AG04450 (cell line): ENCODE data around the gene CRYGN. TPM values are rescaled to one million over a fixed set of nuclear protein-coding genes. Genes with fewer than 3 reads are reported as not detected.

Experiments used
- CTCF ChIA-PET: fragments of 300-600, 350-600 bp; formaldehyde crosslinking; extraction: SDS; loops from one replicate; lab custom pipeline; 2022; ENCODE audit warnings: antibody characterized with exemption, inconsistent platforms; lab: Charles Lee
- POLR2A ChIA-PET: fragments of 350-600 bp; formaldehyde crosslinking; extraction: SDS; loops from one replicate; lab custom pipeline; 2021; ENCODE audit warnings: antibody characterized with exemption, inconsistent platforms; lab: Yijun Ruan, JAX
- DNase-seq: peaks from one replicate; pipeline ENCODE4 v3.0.0-alpha.2; 2011; ENCODE audit warnings: low read depth, low spot score
- H3K27ac ChIP-seq: one replicate; pipeline ENCODE4 v1.5.1; 2012; ENCODE audit warnings: low read depth, low read length, control low read depth
- H3K27me3 ChIP-seq: one replicate; pipeline ENCODE4 v1.6.0; 2012; ENCODE audit warnings: low read length; ENCODE audit not compliant: control insufficient read depth, insufficient read depth
- H3K4me3 ChIP-seq: 2 replicates; pipeline ENCODE4 v1.5.1; 2011; ENCODE audit warnings: mild to moderate bottlenecking, low read depth, low read length, control low read depth
- H3K9me3 ChIP-seq: 2 replicates; pipeline ENCODE4 v1.5.1; 2012; ENCODE audit warnings: low read length; ENCODE audit not compliant: control insufficient read depth, insufficient read depth
- polyA plus RNA-seq: library from polyadenylated mRNA; depleted of rRNA; stranded (reverse); fragments of >200 nt; gene quantifications from 2 replicates; pipeline ENCODE4 v1.2.3, GENCODE V29; 2011
- TF ChIP-seq, protein P1 (sequence below): IDR thresholded peaks from 2 replicates; pipeline ENCODE4 v1.5.1; 2011; ENCODE audit warnings: low read depth, low read length, control low read depth, inconsistent platforms

Gene CRYGN
- polyA plus RNA-seq, 1 experiment = not detected

DNA sequence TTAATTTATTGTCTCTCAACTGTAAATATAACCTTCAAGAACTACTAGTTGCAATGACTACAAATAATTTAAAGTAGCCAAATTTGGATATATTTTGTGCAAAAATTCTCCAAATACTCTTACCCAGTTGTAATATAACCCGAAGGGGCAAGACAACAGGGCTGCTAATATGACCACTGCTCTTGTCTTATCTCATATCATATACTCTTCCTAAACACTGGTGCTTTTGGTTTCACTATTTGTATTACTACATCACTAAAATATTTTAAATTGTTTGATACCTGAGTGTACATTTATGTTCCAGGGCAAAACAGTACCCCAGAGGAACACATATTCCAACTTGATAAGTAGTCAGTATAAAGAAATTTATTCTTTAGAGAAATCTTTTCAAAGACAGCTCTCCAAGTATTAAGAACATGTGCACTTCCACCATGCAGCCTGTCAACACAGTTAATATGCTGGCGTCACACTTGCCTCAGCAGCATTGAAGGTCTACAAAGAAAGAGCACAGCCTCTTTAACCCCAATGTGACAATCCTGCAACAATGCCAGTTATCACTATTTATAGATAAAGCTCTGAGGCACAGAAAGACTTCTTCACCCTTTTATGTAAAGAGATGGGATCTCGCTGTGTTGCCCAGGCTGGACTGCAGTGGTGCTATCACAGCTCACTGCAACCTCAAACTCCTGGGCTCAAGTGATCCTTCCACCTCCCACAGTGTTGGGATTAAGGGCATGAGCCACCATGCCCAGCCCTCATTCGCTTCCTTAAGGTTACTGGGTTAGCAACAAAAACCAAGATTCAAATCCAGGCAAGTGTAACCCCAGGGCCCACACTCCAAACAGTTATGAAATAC lies 41.9 kb upstream of the CRYGN start:
- CTCF ChIA-PET = interaction anchor here (1.1 to 1.8 kb wide), 2 partner anchors 94 to 277 kb away, joined by 3 to 6 read pairs; no protein-coding TSS in a partner anchor
- no peaks in the 10 kb centered on the region for H3K9me3 ChIP-seq
- POLR2A ChIA-PET = no interaction called here
- no peak overlapping the region for H3K4me3 ChIP-seq
- DNase-seq = no peak
- no peak overlapping the region for H3K27ac ChIP-seq
- H3K27me3 ChIP-seq = no peaks in the 10 kb centered on the region
- TF ChIP-seq, protein P1, sequence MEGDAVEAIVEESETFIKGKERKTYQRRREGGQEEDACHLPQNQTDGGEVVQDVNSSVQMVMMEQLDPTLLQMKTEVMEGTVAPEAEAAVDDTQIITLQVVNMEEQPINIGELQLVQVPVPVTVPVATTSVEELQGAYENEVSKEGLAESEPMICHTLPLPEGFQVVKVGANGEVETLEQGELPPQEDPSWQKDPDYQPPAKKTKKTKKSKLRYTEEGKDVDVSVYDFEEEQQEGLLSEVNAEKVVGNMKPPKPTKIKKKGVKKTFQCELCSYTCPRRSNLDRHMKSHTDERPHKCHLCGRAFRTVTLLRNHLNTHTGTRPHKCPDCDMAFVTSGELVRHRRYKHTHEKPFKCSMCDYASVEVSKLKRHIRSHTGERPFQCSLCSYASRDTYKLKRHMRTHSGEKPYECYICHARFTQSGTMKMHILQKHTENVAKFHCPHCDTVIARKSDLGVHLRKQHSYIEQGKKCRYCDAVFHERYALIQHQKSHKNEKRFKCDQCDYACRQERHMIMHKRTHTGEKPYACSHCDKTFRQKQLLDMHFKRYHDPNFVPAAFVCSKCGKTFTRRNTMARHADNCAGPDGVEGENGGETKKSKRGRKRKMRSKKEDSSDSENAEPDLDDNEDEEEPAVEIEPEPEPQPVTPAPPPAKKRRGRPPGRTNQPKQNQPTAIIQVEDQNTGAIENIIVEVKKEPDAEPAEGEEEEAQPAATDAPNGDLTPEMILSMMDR = no peak

DNA sequence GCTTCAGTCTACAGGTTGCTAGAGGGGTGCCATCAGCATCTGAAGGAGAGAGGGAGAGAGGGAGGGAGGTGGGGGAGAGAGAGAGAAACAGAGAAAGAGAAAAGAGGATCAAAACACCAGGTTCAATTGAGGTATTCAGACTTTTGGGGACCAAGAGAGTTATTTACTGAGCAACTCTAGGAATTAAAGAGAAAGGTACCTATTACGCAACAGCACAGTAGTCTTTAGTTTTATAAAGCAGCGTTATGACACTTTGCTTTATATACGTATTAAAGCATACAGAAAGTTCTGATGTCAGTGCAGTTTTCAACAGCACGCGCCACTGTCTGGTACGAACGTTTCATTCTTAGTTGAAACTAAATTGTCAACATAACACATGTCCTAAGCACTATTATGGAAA lies 37.9 kb upstream of the CRYGN start:
- POLR2A ChIA-PET = no interaction called here
- H3K27me3 ChIP-seq = no peaks in the 10 kb centered on the region
- TF ChIP-seq, protein P1 = no peak
- H3K4me3 ChIP-seq = no peak overlapping the region
- CTCF ChIA-PET = interaction anchor here (0.9 kb wide), 1 partner anchor 29 kb away, joined by 4 read pairs; no protein-coding TSS in a partner anchor
- H3K9me3 ChIP-seq = no peaks in the 10 kb centered on the region
- no peak for DNase-seq
- no peak overlapping the region for H3K27ac ChIP-seq

DNA sequence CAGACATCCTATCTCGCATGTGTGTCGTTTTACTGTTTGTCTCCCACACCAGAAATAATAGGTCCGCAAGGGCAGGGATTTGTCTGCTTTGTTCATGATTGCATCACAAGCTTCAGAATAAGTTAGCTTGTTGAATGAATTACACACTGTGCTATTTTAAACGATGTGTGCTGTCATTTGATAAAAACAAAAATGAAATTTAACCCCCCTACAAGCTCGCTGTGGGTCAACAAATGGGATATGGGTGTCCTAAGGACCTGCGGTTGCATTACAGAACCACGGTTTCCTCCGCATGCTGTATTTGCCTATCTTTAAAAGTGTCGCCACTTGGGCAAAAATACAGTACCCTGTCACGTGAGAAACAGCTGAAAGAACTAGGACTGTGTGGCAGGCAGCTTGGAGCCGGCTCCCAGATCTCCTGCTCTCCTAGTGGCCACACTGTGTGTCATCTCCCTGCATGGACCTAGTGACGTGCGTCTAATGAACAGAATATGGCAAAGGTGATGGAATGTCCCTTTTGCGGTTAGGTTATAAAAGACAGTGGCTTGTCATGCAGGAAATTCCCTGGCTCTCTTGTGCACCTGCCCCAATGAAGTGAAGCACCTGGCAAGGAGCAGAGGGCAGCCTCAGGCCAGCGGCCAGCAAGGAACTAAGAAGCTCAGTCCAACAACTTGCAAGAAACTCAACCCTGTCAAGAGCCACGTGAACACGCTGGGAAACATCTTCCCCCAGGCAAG lies 32.9 kb upstream of the CRYGN start:
- CTCF ChIA-PET = interaction anchor here (0.6 to 1.9 kb wide), 3 partner anchors 24 to 287 kb away, joined by 3 to 9 read pairs (median 4); no protein-coding TSS in a partner anchor
- POLR2A ChIA-PET = no interaction called here
- Histone ChIP-seq H3K9me3 (no peaks in the 10 kb centered on the region; the same call in 1 of the 2 replicates), H3K4me3 (no peak overlapping the region), H3K27ac (no peak overlapping the region), H3K27me3 (no peaks in the 10 kb centered on the region)
- no peak for DNase-seq
- TF ChIP-seq, protein P1 = no peak

DNA sequence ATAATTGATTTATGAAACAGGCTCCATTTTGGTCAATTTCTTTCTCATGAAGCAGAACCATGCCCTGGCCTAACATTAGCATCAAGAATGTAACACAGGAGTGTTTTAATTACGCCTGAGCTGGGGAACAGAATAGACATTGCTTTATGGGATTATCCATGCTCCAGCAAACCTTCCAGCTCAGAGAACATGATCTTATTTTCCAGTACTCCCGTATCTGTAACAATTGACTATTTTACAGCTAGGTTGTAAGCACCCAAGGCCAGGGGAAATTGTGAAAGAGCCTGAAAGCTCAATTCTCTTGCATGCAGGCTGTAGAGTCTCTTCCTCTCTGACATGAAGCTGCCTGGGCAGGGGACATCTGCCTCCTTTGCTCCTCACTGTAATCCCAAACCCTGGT lies 30.8 kb upstream of the CRYGN start:
- ChIA-PET CTCF (interaction anchor here (0.6 to 2.2 kb wide), 2 partner anchors 22 to 72 kb away, joined by 10 to 12 read pairs; no protein-coding TSS in a partner anchor), POLR2A (no interaction called here)
- no peak overlapping the region for H3K4me3 ChIP-seq

More for the DNA sequence above, 30.8 kb upstream of the CRYGN start:
- TF ChIP-seq, protein P1 = no peak
- Histone ChIP-seq H3K9me3 (peaks cover 4% of the 10 kb centered on the region; the same call in 1 of the 2 replicates), H3K27me3 (no peaks in the 10 kb centered on the region), H3K27ac (no peak overlapping the region)
- no peak for DNase-seq
